ENCODE results near the gene PLD3.

DNA sequence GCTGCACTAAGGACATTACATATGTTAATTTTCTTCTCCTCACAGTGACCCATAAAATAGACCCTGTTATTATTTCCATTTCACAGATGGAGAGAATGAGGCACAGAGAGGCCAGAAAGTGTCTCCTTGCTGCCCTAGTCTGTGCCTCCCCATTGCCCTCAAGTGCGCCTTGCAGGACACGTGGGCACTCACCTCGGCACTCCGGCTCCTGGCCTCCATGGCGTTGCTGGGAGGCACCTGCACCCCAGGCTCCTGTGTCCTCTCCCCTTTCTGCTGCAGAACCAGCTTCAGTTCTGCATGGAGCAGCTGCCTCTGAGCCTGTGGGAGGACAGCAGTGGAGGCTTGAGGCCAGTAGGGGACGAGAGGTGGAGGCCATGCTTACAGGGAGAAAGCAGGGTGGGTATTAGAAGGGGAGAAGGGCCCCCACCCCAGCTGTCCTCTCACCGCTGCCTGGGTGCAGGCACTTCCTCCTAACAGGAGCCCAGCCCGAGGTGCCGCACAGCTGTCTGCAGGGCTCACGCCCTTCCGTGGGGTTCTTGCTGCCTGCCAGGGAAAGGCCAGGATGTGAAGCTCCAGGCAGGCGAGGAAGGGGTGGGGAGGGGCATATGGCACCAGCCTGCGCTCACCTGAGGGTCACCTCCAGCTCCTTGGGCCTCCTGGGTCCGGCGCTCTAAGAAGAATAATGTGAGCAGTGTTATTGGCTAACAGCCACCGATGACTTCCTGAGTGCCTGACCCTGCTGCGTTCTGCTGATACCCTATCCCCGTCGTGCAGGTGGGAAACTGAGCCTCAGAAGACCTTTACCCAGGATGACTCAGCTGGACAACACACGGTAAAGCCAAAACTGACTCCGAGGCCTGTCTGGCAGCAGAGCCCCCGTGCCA, 59.5 kb downstream of the PLD3 start:
- no peak for TF ChIP-seq CTCF (IDR thresholded peaks at IDR 0.05)
- no peak for TF ChIP-seq POLR2A (IDR thresholded peaks at IDR 0.05)

Data from uterus (tissue), 2 donors.